T-cell (primary cell): ENCODE measurements around the gene TRIM8. TPM values are rescaled to one million over a fixed set of nuclear protein-coding genes. Genes with fewer than 3 reads are reported as not detected.

Experiments used
- ATAC-seq, 4 experiments: fragments of 200-7000 bp in 3 of 4; fragments of 150-1000 bp in 1 of 4; cut with Tn5 transposase; replicated peaks in 1 of 4; 1 replicate in 3 of 4; 2 replicates in 1 of 4; pipeline ENCODE4 v1.10.0; 2021; ENCODE audit warnings: moderate library complexity in 3 of 4, mild to moderate bottlenecking in 2 of 4, moderate number of reproducible peaks in 1 of 4
- CTCF ChIA-PET, 2 donors: fragments of 300-600 bp; sonication (Branson Sonifier 250); formaldehyde crosslinking; loops; one replicate each; lab custom pipeline; 2022; ENCODE audit warnings: antibody characterized with exemption in 2 of 2; lab: Charles Lee
- POLR2A ChIA-PET, 2 donors: fragments of 300-600 bp; sonication (Branson Sonifier 250); formaldehyde crosslinking; loops; one replicate each; lab custom pipeline; 2022; ENCODE audit warnings: antibody characterized with exemption in 2 of 2; lab: Charles Lee
- DNase-seq, 35 experiments: peaks; one replicate each; pipeline versions ENCODE4 v3.0.0 to v3.0.0-alpha.2; 2013 to 2023
- H3K27ac ChIP-seq: one replicate; pipeline ENCODE4 v1.5.1; 2013; ENCODE audit warnings: low read length
- H3K27me3 ChIP-seq, 2 experiments: replicated peaks in 1 of 2; 1 replicate in 1 of 2; 2 replicates in 1 of 2; pipeline versions ENCODE4 v1.6.1 to v1.7.0; 2013; ENCODE audit warnings: low read length in 1 of 2, mixed read lengths in 1 of 2; ENCODE audit not compliant: control insufficient read depth in 2 of 2, insufficient read depth in 2 of 2; ENCODE audit errors: extremely low read depth in 1 of 2
- H3K36me3 ChIP-seq, 2 donors: 1 replicate in 1 of 2; 2 replicates in 1 of 2; pipeline versions ENCODE4 v1.6.1 to v1.7.0; 2013; ENCODE audit warnings: low read length in 1 of 2; ENCODE audit not compliant: control insufficient read depth in 2 of 2, insufficient read depth in 1 of 2; ENCODE audit errors: extremely low read depth in 1 of 2
- H3K4me1 ChIP-seq, 2 experiments: 1 replicate in 1 of 2; 2 replicates in 1 of 2; pipeline versions ENCODE4 v1.6.1 to v1.7.0; 2013; ENCODE audit warnings: low read length in 2 of 2, mixed read lengths in 1 of 2; ENCODE audit not compliant: insufficient read depth in 2 of 2, control insufficient read depth in 1 of 2; ENCODE audit errors: extremely low read depth in 1 of 2
- H3K4me3 ChIP-seq, 2 donors: 1 replicate in 1 of 2; 2 replicates in 1 of 2; pipeline versions ENCODE4 v1.5.1 to v1.7.0; 2013; ENCODE audit warnings: mild to moderate bottlenecking in 2 of 2, low read length in 1 of 2, moderate library complexity in 1 of 2; ENCODE audit not compliant: control insufficient read depth in 1 of 2; ENCODE audit errors: extremely low read depth in 1 of 2
- H3K9me3 ChIP-seq: 2 replicates; pipeline ENCODE4 v1.7.0; 2013
- H3K27ac Mint-ChIP-seq, 2 donors: one replicate each; pipeline ENCODE4 v1.8.0; 2020 to 2021; ENCODE audit warnings: mild to moderate bottlenecking in 2 of 2, mixed read lengths in 2 of 2
- H3K27me3 Mint-ChIP-seq, 2 donors: one replicate each; pipeline ENCODE4 v1.8.0; 2021 to 2022; ENCODE audit warnings: mixed read lengths in 2 of 2
- H3K36me3 Mint-ChIP-seq: one replicate; pipeline ENCODE4 v1.8.0; 2021; ENCODE audit warnings: mixed read lengths
- H3K4me1 Mint-ChIP-seq, 3 donors: one replicate each; pipeline ENCODE4 v1.8.0; 2020 to 2022; ENCODE audit warnings: mixed read lengths in 3 of 3, mild to moderate bottlenecking in 1 of 3
- H3K4me3 Mint-ChIP-seq, 3 donors: one replicate each; pipeline ENCODE4 v1.8.0; 2020 to 2022; ENCODE audit warnings: mild to moderate bottlenecking in 3 of 3, mixed read lengths in 3 of 3, moderate library complexity in 3 of 3
- H3K9me3 Mint-ChIP-seq, 3 donors: one replicate each; pipeline ENCODE4 v1.8.0; 2020 to 2022; ENCODE audit warnings: mixed read lengths in 3 of 3
- WGBS: methylation state at CpG from one replicate; pipeline ENCODE4 v1.1.5; 2013; ENCODE audit warnings: missing lambda C conversion rate; ENCODE audit not compliant: insufficient coverage; 5-methylcytosine and 5-hydroxymethylcytosine counted together
- total RNA-seq, 35 experiments: library from RNA in 6 of 35; stranded (reverse) in 6 of 35; fragments of 120-200 nt in 1 of 35; gene quantifications; one replicate each; pipeline versions ENCODE4 v1.2.1 to v1.2.4 and lab custom pipeline; 2013 to 2026

TRIM8 gene
- total RNA-seq, 5 donors from 2014 or later (not counting 1 experiment from before 2014, with no cell fraction given) = 54.2 to 74.7 (median 67.9) TPM

DNA sequence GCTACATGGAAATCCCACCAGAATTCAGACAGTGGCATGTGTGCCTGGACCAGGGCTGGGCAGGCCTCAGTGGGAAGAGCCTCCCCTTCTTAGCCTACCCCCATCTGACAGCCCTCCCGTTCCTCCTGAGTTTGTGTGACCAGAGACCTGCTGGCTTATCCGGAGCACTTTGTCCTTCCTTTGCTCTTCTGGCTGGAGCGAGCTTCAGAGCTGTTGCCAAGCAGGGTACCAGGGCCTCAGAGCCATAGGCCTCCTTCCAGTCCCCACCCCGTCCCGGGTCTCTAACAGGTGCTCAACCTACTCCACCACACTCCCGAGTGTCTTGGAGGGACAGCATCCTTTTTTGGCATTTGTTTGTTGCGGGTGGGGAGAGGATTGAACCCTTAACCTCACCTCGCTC, 26.5 kb upstream of the TRIM8 start:
- ATAC-seq (no peak), DNase-seq (no peak)
- WGBS = 89% methylated on average over 1 of the region's 8 CpGs
- Histone ChIP-seq H3K4me3 (no peak overlapping the region), H3K36me3 (peaks cover 0 to 38% of the 10 kb centered on the region in 2 donors), H3K27ac (no peak overlapping the region), H3K9me3 (no peaks in the 10 kb centered on the region), H3K27me3 (no peaks in the 10 kb centered on the region), H3K4me1 (peaks cover 11 to 27% of the 10 kb centered on the region in 2 experiments)
- ChIA-PET CTCF (no interaction called here), POLR2A (no interaction called here)
- Mint-ChIP-seq H3K27ac (no peak overlapping the region), H3K9me3 (no peaks in the 10 kb centered on the region), H3K4me1 (peaks cover 6 to 16% (median 13%) of the 10 kb centered on the region in 3 donors), H3K27me3 (no peaks in the 10 kb centered on the region), H3K4me3 (no peak overlapping the region), H3K36me3 (peaks cover 25% of the 10 kb centered on the region)

DNA sequence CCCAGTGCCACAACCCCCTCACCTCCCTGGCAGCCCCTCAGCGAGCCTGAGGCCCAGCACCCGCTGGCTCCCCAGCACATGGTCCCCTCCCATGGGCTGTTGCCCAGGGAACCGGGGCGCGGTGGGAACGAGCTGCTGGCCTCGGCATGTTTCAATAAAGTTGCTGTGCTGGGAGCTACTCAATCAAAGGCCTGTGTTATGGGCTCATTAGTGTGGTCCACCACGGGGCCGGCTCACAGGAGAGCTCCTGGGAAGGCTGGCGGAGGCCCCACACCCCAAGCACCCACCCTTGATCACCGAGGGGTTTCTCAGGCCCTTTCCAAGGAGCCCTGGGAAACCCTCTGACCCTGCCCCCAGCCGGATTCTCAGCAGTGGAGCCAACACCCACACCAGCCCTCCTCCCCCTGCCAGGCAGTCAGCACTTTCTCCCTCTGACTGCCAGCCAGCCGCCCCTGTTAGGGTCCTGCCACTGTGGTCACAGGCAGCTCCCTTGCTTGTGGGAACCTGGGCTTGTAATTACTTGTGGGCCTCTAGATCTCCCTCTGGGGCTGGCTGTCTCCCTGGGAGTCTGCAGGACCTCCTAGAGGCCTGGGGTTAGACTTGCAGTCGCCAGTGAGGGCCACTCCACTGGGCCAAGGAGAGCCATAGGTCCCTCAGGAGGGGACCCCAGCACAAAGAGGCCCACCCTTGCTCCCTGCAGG, 24.8 kb upstream of the TRIM8 start:
- no peaks in the 10 kb centered on the region for H3K9me3 Mint-ChIP-seq

DNA sequence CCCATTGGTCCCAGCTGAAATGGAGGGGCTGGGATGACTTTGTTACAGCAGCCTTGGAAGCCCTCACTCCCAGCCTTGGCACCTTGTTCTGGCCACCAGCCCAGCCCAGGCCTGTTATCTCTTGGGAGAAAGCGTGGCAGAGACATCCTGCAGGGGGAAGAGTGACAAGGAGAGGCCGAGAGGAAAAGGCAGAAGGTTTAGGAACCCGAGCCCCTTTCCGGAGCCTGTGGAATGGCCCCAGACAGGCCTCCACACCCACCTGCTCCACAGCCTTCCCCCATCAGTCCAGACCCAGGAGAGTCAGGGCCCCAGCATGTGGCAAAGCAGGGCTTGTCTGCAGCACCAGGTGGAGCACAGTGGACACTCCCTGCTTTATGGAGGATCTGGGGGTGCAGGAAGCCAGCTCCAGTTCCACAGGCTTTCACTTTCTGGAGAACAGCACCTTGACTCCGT, 24.1 kb upstream of the TRIM8 start:
- ChIA-PET CTCF (no interaction called here), POLR2A (no interaction called here)
- H3K27ac ChIP-seq = no peak overlapping the region
- ATAC-seq (no peak), DNase-seq (no peak)
- H3K4me1 Mint-ChIP-seq = peaks cover 0 to 9% (median 5%) of the 10 kb centered on the region in 3 donors
- WGBS = 71% methylated on average over 1 of the region's 5 CpGs
- no peak overlapping the region for H3K4me3 ChIP-seq
- H3K4me1 ChIP-seq = peaks cover 0 to 13% of the 10 kb centered on the region in 2 experiments
- H3K9me3 Mint-ChIP-seq = no peaks in the 10 kb centered on the region
- H3K9me3 ChIP-seq = no peaks in the 10 kb centered on the region
- H3K36me3 Mint-ChIP-seq = peaks cover 23% of the 10 kb centered on the region
- H3K36me3 ChIP-seq = peaks cover 0 to 36% of the 10 kb centered on the region in 2 donors
- no peaks in the 10 kb centered on the region for H3K27me3 Mint-ChIP-seq
- H3K27ac Mint-ChIP-seq = no peak overlapping the region
- no peaks in the 10 kb centered on the region for H3K27me3 ChIP-seq
- H3K4me3 Mint-ChIP-seq = no peak overlapping the region

More for the DNA sequence above, 24.8 kb upstream of the TRIM8 start:
- H3K36me3 ChIP-seq = peaks cover 0 to 37% of the 10 kb centered on the region in 2 donors
- H3K27me3 ChIP-seq = no peaks in the 10 kb centered on the region
- 97% methylated on average over 10 of the region's 14 CpGs for WGBS
- CTCF ChIA-PET = interaction anchor here (0.6 to 0.9 kb wide), 2 partner anchors 19 to 32 kb away, joined by 4 to 6 read pairs; no protein-coding TSS in a partner anchor
- H3K4me3 ChIP-seq = no peak overlapping the region
- Mint-ChIP-seq H3K27ac (no peak overlapping the region), H3K4me3 (no peak overlapping the region), H3K4me1 (peaks cover 0 to 9% (median 5%) of the 10 kb centered on the region in 3 donors), H3K36me3 (peaks cover 23% of the 10 kb centered on the region), H3K27me3 (no peaks in the 10 kb centered on the region)
- no peak overlapping the region for H3K27ac ChIP-seq
- POLR2A ChIA-PET = no interaction called here
- peaks cover 0 to 13% of the 10 kb centered on the region in 2 experiments for H3K4me1 ChIP-seq
- no peaks in the 10 kb centered on the region for H3K9me3 ChIP-seq
- ATAC-seq = no peak
- DNase-seq = no peak

DNA sequence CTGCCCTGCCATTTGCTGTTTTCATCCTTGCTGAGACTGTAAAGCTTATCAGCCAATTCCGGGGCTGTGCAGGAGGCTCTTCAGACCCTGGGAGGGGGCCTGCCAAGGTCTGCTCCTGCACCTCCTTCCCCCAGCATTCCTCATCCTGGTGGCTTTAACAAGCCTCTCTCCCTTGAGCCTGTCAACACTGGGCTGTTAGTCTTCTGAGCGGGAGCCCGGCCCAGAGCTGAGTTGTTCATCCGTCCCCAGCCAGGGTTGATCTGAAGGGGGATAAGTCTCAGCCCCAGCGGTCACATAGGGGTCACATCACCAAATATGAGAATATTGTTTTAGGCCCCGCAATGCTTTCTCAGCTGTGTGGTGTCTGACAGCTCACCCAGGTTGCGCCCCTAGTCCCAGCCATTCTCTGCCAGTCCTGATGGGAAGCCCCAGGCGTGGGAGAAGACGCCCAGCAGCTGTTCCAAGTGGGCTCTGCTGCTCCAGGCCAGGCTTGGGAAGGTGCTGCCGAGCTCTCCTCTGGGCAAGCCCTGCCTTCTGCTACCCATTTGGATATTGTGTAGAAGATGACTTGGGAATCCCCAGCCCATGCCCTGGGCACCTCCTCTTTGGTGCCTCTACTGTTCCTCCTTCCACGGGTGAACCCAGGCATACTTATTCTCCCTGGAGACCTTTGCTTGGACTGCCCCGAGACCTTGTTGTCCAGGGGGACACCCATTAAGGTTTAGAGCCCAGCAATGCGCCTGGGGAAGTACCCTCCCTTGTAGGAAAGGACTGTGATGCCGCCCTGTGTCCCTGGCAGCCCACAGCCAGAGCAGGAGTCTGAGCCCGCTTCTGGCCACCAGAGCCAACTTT, 23.5 kb upstream of the TRIM8 start:
- Histone ChIP-seq H3K9me3 (no peaks in the 10 kb centered on the region), H3K4me3 (no peak overlapping the region), H3K27ac (no peak overlapping the region), H3K36me3 (peaks cover 0 to 30% of the 10 kb centered on the region in 2 donors), H3K4me1 (peaks cover 0 to 13% of the 10 kb centered on the region in 2 experiments), H3K27me3 (no peaks in the 10 kb centered on the region)
- 91% methylated on average over 11 of the region's 15 CpGs for WGBS
- CTCF ChIA-PET = no interaction called here
- DNase-seq (no peak), ATAC-seq (no peak)
- Mint-ChIP-seq H3K9me3 (no peaks in the 10 kb centered on the region), H3K36me3 (peaks cover 23% of the 10 kb centered on the region), H3K27me3 (no peaks in the 10 kb centered on the region), H3K4me3 (no peak overlapping the region), H3K4me1 (peaks cover 0 to 9% (median 5%) of the 10 kb centered on the region in 3 donors), H3K27ac (peak overlapping the region; percentile 52 to 67)
- POLR2A ChIA-PET = interaction anchor here in 1 of 2 donors (0.6 to 0.9 kb wide), 2 partner anchors 15 to 932 kb away, joined by 3 to 4 read pairs; no protein-coding TSS in a partner anchor

DNA sequence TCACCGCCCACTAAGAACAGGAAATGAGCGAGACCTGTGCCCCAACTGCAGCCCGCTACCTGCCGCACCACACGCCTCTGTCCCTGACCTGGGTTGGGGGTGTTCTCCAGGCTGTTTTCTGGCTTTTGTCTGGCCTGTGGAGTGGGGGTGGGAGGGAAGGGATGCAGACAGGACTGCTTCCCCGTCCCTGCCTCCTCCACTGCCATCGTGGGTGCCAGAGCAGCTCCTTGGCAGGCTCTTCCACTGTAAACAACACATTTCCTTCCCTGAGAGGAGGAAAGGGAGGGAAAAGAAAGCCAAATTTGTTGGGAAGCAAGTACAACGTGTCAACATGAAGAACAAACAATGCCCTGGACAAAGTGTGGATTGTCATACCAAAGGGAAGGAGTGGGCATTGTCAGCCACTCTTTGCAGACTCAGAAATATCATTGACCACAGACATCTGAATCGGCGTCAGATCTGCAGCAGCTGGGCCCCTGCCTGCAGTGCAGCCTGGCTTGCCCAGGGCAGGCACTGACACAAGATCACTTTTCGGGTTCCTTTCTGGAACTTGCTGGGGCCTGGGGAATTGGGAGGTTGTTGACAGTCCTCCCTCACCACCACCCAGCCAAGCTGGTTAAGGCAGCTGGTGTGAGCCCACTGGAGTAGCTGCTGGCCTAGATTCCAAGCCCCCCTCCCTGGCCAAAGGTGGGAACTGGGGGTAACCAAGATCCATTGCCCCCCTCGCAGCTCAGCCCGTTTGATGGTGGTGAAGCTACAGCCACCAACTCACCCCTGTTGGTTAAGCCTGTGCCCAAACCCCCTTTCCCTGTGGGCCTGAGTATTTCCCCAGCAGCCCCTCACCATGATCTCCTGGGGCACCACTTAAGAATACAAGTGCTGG, 22.6 kb upstream of the TRIM8 start:
- peaks cover 0 to 13% of the 10 kb centered on the region in 2 experiments for H3K4me1 ChIP-seq
- no peaks in the 10 kb centered on the region for H3K9me3 ChIP-seq
- H3K27ac ChIP-seq = no peak overlapping the region
- no peak overlapping the region for H3K4me3 ChIP-seq
- H3K27me3 ChIP-seq = no peaks in the 10 kb centered on the region
- ATAC-seq (peak in 2 of 4 experiments; percentile 49 to 50), DNase-seq (no peak)
- CTCF ChIA-PET = interaction anchor here in 1 of 2 donors (0.6 kb wide), 1 partner anchor 8 kb away, joined by 3 read pairs; no protein-coding TSS in a partner anchor
- H3K36me3 ChIP-seq = peaks cover 0 to 27% of the 10 kb centered on the region in 2 donors
- POLR2A ChIA-PET = interaction anchor here (0.6 to 0.9 kb wide), 2 partner anchors 14 to 33 kb away, joined by 3 to 6 read pairs; no protein-coding TSS in a partner anchor
- Mint-ChIP-seq H3K4me3 (no peak overlapping the region), H3K9me3 (no peaks in the 10 kb centered on the region), H3K4me1 (peaks cover 0 to 9% (median 5%) of the 10 kb centered on the region in 3 donors), H3K36me3 (peaks cover 22% of the 10 kb centered on the region), H3K27ac (peak overlapping the region; percentile 52 to 67), H3K27me3 (no peaks in the 10 kb centered on the region)
- WGBS = 58% methylated on average over 5 of the region's 13 CpGs
